ENCODE results near the gene CD58.

DNA sequence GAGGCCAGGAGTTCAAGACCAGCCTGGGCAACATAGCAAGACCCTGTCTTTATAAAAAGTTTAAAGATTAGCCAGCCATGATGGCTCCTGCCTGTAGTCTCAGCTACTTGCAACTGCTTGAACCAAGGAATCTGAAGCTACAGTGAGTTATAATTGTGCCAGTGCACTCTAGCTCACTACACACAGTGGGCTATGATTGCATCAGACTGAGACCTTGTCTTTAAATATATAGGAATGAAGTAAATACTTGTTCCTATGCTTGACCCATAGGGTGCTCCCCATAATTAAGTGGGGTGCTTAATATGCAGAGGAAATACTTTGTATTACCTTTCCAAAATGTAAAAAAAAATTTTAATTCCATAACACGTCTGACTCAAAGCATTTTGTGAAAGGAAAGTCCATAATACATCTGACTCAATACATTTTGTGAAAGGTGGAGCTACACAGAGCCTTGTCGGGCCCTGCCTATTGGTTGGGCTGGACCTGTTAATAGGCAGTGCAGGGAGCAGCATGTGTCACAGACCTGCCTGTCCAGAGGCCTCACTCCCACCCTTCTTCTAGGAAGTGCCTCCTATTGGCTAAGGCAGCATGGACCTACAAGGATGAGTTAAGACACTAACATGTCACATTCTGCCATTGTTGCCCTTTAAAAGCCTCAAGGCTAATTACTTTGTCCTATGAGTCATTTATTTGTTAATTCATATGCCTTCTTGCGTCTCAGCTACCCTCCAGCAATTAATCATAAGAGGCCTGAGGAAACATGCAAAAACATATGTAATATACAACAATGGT is 33.6 kb downstream of the CD58 start:
- no peak for TF ChIP-seq OSR1 (CRISPR knock-in tag; IDR thresholded peaks at IDR 0.05)
- no peak for TF ChIP-seq ARNTL (CRISPR knock-in tag; IDR thresholded peaks at IDR 0.05; ENCODE audit: borderline replicate concordance, low read depth)
- TF ChIP-seq, protein P1, sequence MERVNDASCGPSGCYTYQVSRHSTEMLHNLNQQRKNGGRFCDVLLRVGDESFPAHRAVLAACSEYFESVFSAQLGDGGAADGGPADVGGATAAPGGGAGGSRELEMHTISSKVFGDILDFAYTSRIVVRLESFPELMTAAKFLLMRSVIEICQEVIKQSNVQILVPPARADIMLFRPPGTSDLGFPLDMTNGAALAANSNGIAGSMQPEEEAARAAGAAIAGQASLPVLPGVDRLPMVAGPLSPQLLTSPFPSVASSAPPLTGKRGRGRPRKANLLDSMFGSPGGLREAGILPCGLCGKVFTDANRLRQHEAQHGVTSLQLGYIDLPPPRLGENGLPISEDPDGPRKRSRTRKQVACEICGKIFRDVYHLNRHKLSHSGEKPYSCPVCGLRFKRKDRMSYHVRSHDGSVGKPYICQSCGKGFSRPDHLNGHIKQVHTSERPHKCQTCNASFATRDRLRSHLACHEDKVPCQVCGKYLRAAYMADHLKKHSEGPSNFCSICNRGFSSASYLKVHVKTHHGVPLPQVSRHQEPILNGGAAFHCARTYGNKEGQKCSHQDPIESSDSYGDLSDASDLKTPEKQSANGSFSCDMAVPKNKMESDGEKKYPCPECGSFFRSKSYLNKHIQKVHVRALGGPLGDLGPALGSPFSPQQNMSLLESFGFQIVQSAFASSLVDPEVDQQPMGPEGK (CRISPR knock-in tag; IDR thresholded peaks at IDR 0.05; ENCODE audit: borderline replicate concordance) = no peak
- TF ChIP-seq, protein P2, sequence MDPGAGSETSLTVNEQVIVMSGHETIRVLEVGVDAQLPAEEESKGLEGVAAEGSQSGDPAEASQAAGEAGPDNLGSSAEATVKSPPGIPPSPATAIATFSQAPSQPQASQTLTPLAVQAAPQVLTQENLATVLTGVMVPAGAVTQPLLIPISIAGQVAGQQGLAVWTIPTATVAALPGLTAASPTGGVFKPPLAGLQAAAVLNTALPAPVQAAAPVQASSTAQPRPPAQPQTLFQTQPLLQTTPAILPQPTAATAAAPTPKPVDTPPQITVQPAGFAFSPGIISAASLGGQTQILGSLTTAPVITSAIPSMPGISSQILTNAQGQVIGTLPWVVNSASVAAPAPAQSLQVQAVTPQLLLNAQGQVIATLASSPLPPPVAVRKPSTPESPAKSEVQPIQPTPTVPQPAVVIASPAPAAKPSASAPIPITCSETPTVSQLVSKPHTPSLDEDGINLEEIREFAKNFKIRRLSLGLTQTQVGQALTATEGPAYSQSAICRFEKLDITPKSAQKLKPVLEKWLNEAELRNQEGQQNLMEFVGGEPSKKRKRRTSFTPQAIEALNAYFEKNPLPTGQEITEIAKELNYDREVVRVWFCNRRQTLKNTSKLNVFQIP (CRISPR knock-in tag; IDR thresholded peaks at IDR 0.05; ENCODE audit: borderline replicate concordance, low read depth) = no peak
- no peak for TF ChIP-seq RARB (CRISPR knock-in tag; IDR thresholded peaks at IDR 0.05)
- TF ChIP-seq ESRRG (CRISPR knock-in tag; IDR thresholded peaks at IDR 0.05) = no peak
- TF ChIP-seq BACH2 (CRISPR knock-in tag; IDR thresholded peaks at IDR 0.05; ENCODE audit: borderline replicate concordance) = no peak
- no peak for TF ChIP-seq ZNF565 (CRISPR knock-in tag; conservative IDR thresholded peaks at IDR 0.05; ENCODE audit: low read depth)
- no peak for TF ChIP-seq GLIS3 (CRISPR knock-in tag; IDR thresholded peaks at IDR 0.05)
- no peak for TF ChIP-seq ZFP30 (CRISPR knock-in tag; IDR thresholded peaks at IDR 0.05)
- TF ChIP-seq, protein P3, sequence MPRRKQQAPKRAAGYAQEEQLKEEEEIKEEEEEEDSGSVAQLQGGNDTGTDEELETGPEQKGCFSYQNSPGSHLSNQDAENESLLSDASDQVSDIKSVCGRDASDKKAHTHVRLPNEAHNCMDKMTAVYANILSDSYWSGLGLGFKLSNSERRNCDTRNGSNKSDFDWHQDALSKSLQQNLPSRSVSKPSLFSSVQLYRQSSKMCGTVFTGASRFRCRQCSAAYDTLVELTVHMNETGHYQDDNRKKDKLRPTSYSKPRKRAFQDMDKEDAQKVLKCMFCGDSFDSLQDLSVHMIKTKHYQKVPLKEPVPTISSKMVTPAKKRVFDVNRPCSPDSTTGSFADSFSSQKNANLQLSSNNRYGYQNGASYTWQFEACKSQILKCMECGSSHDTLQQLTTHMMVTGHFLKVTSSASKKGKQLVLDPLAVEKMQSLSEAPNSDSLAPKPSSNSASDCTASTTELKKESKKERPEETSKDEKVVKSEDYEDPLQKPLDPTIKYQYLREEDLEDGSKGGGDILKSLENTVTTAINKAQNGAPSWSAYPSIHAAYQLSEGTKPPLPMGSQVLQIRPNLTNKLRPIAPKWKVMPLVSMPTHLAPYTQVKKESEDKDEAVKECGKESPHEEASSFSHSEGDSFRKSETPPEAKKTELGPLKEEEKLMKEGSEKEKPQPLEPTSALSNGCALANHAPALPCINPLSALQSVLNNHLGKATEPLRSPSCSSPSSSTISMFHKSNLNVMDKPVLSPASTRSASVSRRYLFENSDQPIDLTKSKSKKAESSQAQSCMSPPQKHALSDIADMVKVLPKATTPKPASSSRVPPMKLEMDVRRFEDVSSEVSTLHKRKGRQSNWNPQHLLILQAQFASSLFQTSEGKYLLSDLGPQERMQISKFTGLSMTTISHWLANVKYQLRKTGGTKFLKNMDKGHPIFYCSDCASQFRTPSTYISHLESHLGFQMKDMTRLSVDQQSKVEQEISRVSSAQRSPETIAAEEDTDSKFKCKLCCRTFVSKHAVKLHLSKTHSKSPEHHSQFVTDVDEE (CRISPR knock-in tag; IDR thresholded peaks at IDR 0.05) = no peak
- TF ChIP-seq, protein P4, sequence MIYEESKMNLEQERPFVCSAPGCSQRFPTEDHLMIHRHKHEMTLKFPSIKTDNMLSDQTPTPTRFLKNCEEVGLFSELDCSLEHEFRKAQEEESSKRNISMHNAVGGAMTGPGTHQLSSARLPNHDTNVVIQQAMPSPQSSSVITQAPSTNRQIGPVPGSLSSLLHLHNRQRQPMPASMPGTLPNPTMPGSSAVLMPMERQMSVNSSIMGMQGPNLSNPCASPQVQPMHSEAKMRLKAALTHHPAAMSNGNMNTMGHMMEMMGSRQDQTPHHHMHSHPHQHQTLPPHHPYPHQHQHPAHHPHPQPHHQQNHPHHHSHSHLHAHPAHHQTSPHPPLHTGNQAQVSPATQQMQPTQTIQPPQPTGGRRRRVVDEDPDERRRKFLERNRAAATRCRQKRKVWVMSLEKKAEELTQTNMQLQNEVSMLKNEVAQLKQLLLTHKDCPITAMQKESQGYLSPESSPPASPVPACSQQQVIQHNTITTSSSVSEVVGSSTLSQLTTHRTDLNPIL (CRISPR knock-in tag; IDR thresholded peaks at IDR 0.05; ENCODE audit: low read depth) = no peak
- no peak for TF ChIP-seq ISL1 (CRISPR knock-in tag; IDR thresholded peaks at IDR 0.05)
